ENCODE measurements around the gene UBE3D. TPM values are rescaled to one million over a fixed set of nuclear protein-coding genes. Genes with fewer than 3 reads are reported as not detected.

UBE3D gene
- total and polyA plus RNA-seq, 2 experiments from 2014 or later, result 7.3 to 11.4 TPM

- TF ChIP-seq EZH2phosphoT487 (IDR thresholded peaks at IDR 0.05; ENCODE audit: low read depth, severe bottlenecking, unreplicated experiment) (no peak), CTCF (IDR thresholded peaks at IDR 0.05; ENCODE audit: poor library complexity) (no peak), EZH2 (IDR thresholded peaks at IDR 0.05; ENCODE audit: borderline replicate concordance) (no peak)
- no peak for DNase-seq (ENCODE audit: low spot score)
- Histone ChIP-seq H3K9me2 (replicated peaks; ENCODE audit: insufficient read depth) (no peaks in the 10 kb centered on the region), H4K20me1 (ENCODE audit: insufficient read depth, poor library complexity, severe bottlenecking) (no peaks in the 10 kb centered on the region), H3K9me3 (ENCODE audit: low read depth) (no peaks in the 10 kb centered on the region), H3K27ac (no peak overlapping the region), H3K4me2 (no peak overlapping the region), H3K4me1 (ENCODE audit: insufficient read depth) (peaks cover 13% of the 10 kb centered on the region), H3K36me3 (replicated peaks; ENCODE audit: insufficient read depth, low read depth) (no peaks in the 10 kb centered on the region), H3K4me3 (no peak overlapping the region), H3K79me2 (no peaks in the 10 kb centered on the region), H2AFZ (no peak overlapping the region), H3K27me3 (no peaks in the 10 kb centered on the region)
- 91% methylated on average over 3 of the region's 3 CpGs for WGBS (ENCODE audit: low lambda C conversion rate, missing lambda C conversion rate)
Observed at GRCh38 chr6:82874867-82875266, 190.8 kb downstream of the UBE3D start.

GRCh38 chr6:82872185-82872584, 193.5 kb downstream of the UBE3D start:
- no peaks in the 10 kb centered on the region for H3K27me3 ChIP-seq
- H3K36me3 ChIP-seq (replicated peaks; ENCODE audit: insufficient read depth, low read depth), result no peaks in the 10 kb centered on the region
- H3K79me2 ChIP-seq, result no peaks in the 10 kb centered on the region
- WGBS (ENCODE audit: low lambda C conversion rate, missing lambda C conversion rate), result 79% methylated on average over 1 of the region's 1 CpG
- DNase-seq (ENCODE audit: low spot score), result peak; percentile 22
- no peaks in the 10 kb centered on the region for H4K20me1 ChIP-seq (ENCODE audit: insufficient read depth, poor library complexity, severe bottlenecking)
- no peak overlapping the region for H2AFZ ChIP-seq
- TF ChIP-seq CTCF (IDR thresholded peaks at IDR 0.05; ENCODE audit: poor library complexity) (no peak), EZH2 (IDR thresholded peaks at IDR 0.05; ENCODE audit: borderline replicate concordance) (no peak), EZH2phosphoT487 (IDR thresholded peaks at IDR 0.05; ENCODE audit: low read depth, severe bottlenecking, unreplicated experiment) (no peak)
- H3K4me1 ChIP-seq (ENCODE audit: insufficient read depth), result peaks cover 7% of the 10 kb centered on the region
- H3K9me3 ChIP-seq (ENCODE audit: low read depth), result no peaks in the 10 kb centered on the region
- no peak overlapping the region for H3K4me3 ChIP-seq
- H3K27ac ChIP-seq, result peak overlapping the region; percentile 12
- H3K4me2 ChIP-seq, result no peak overlapping the region
- H3K9me2 ChIP-seq (replicated peaks; ENCODE audit: insufficient read depth), result no peaks in the 10 kb centered on the region

- no peak for DNase-seq (ENCODE audit: low spot score)
- H2AFZ ChIP-seq, result no peak overlapping the region
- WGBS (ENCODE audit: low lambda C conversion rate, missing lambda C conversion rate), result 78% methylated on average over 2 of the region's 2 CpGs
- no peaks in the 10 kb centered on the region for H3K36me3 ChIP-seq (replicated peaks; ENCODE audit: insufficient read depth, low read depth)
- H3K9me2 ChIP-seq (replicated peaks; ENCODE audit: insufficient read depth), result no peaks in the 10 kb centered on the region
- no peaks in the 10 kb centered on the region for H4K20me1 ChIP-seq (ENCODE audit: insufficient read depth, poor library complexity, severe bottlenecking)
- no peaks in the 10 kb centered on the region for H3K79me2 ChIP-seq
- H3K9me3 ChIP-seq (ENCODE audit: low read depth), result no peaks in the 10 kb centered on the region
- no peak overlapping the region for H3K4me2 ChIP-seq
- H3K4me3 ChIP-seq, result no peak overlapping the region
- no peak for TF ChIP-seq EZH2phosphoT487 (IDR thresholded peaks at IDR 0.05; ENCODE audit: low read depth, severe bottlenecking, unreplicated experiment)
- no peak for TF ChIP-seq CTCF (IDR thresholded peaks at IDR 0.05; ENCODE audit: poor library complexity)
- TF ChIP-seq EZH2 (IDR thresholded peaks at IDR 0.05; ENCODE audit: borderline replicate concordance), result no peak
- no peaks in the 10 kb centered on the region for H3K4me1 ChIP-seq (ENCODE audit: insufficient read depth)
- no peak overlapping the region for H3K27ac ChIP-seq
- no peaks in the 10 kb centered on the region for H3K27me3 ChIP-seq
Observed at GRCh38 chr6:82870582-82871172, 195.0 kb downstream of the UBE3D start.
